NK-92 treated with Interleukin-12 subunit alpha and Interleukin-12 subunit beta, amount 100 ng/mL, for 24 hours (cell line): ENCODE results near the gene QSOX2.

Source experiments
- DNase-seq: peaks from one replicate; lab custom pipeline; 2025; lab: John Stamatoyannopoulos, UW

The QSOX2 gene

DNA sequence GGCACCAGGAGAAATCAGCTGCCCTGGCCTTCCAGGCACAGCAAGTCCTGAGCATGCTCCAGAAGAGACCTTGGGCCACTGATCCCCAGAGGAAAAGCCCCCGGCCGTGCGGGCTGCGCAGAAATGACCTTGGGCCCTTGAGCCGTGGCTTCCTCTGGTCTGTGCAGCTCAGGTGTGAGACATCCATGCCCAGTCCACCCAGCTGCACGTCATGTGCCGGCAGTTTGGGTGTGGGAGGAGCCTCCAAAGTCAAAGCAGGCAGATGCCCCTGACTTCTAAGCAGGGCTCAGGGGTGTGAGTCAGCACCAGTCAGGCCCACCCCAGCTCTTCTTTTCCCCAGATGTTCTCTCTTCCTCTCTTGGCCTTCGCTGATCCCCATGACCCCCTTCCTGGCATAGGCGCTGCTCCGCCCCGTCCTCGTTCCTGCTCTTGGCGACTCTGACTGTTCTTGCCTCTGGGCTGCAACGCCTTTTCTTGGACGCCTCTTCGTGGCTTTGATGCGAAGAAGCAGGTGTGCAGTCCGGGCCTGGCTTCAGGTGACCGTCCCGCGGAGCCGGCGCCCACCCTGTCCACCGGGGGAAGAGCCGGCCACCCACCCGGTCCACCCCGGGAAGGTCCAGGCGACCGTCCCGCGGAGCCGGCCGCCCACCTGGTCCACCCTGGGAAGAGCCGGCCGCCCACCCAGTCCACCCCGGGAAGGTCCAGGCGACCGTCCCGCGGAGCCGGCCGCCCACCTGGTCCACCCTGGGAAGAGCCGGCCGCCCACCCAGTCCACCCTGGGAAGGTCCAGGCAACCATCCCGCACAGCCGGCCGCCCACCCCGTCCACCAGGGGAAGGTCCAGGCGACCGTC lies 5.9 kb upstream of the QSOX2 start:
- no peak for DNase-seq

GRCh38 chr9:136250676-136251075 lies 5.1 kb upstream of the QSOX2 start:
- no peak for DNase-seq

DNA sequence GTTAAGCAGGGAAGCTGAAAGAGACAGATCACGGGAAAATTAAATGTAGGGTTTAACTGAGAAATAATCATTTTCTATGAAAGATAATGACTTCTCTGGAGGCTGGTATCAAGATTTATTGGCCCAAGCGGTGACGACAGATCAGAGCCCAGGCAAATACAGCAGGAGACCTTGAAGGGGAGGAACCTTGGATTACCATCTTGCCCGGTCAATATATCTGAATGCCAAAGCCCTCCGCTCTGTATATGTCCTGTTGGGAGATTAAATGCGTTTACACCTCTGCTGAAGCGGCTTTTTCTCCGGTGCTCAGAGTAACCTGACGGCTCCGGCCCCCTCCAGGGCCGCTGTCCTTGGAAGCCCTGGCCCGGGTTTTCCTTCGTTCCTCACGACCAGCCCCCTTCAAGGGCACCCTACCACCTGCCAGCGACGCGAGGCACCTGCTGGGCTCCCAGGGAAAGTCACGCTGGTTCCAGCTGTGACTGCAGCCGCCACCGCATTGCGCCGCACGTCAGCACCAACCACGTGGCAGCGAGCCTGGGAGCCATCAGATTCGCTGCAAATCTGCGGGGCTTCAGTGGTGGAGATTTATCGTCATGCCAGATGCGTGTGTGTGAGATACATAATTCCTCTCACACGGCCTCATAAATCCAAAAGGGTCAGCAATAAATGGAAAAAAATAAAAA lies 4.4 kb upstream of the QSOX2 start:
- DNase-seq = no peak

DNA sequence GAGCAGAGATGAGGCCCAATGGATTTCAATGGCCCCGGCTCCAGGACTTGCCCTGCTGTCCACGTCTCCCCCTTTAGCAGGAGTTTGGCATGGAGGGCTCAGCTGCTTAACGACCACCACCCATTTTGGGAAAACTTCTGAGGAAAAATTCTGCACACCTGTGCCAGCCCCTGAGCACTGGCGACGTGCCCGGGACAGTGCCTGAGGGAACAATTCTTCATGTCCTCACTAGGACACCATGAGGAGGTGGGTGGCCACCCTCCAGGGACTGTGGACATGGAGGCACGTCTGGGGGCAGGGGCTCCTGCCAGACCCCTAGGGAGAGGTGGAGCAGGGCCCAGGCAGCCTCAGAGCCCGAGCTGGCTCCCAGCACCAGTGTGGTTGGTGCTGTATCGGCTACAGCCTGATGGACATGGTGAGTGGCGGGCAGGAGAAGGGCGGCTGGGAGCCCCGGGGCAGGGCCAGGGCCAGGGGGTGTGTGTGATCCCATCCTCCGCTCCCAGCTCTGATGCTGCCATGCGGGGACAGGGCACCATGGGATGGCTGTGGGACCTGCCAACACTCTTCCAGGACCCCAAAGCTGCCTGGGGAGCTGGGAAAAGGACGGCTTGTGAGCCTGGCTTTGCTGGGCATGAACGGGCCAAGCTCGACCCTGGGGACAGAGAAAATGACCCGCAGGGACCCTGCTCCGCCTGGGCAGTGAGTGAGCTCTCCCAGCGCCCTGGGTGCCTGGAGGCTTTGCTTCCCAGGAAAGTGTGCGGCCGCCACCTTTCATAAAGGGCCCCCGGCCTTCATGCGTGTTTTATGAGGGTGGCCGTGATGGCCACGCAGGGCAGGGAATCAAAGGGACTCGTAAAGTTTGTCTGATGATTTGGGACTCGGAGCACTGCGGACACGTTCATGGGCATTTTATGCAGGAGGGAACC lies 3.6 kb upstream of the QSOX2 start:
- DNase-seq = no peak

DNA sequence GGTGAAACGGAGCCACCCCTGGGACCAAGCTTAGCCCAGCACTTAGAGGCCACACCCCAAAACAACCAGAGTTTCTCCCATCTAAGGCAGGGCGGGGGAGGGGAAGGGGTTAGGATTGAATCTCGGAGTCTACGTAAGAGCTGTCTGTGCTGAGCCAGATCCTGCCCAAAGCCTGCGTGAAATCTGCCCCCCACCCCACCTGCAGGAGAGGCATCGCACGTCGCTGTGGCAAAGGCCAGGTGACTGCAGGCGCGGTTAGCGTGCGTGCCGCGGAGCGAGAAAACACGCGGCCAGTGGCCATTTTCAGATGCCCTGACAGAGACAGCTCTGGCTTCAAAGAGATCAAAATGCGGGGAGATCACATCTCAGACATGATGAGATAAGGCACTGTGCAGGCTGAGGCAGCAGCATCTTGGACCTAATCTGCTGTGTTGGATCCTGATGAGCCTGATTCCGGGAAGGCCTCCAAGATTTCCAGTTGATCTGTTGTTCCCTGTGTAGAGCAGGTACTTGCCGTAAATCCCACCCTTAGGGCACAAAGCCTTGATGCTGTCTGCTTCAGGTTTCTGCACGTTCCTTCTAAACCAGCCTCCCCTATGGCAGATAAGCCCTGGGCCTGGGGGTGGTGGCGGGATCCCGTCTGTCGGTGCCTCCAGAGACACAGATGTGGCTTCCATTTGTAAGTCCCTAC lies 2.5 kb upstream of the QSOX2 start:
- no peak for DNase-seq

DNA sequence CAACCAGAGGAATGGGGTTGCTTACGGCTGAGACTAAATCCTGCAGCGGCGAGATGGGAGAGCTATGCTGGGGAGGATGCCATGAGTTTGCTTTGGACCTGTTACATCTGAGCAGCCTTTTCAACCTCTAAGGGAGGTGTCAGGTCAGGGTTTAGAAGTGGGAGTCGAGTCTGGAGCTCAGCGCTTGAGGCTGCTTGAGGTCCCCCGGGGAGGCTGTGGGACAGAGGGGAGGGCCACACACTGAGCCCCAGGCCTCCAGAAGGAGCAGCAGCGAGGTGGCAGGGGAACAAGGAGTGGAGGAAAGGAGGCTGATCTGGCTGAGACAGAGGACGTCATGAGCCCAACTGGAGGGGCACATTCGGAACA lies 1.9 kb upstream of the QSOX2 start:
- DNase-seq = no peak

DNA sequence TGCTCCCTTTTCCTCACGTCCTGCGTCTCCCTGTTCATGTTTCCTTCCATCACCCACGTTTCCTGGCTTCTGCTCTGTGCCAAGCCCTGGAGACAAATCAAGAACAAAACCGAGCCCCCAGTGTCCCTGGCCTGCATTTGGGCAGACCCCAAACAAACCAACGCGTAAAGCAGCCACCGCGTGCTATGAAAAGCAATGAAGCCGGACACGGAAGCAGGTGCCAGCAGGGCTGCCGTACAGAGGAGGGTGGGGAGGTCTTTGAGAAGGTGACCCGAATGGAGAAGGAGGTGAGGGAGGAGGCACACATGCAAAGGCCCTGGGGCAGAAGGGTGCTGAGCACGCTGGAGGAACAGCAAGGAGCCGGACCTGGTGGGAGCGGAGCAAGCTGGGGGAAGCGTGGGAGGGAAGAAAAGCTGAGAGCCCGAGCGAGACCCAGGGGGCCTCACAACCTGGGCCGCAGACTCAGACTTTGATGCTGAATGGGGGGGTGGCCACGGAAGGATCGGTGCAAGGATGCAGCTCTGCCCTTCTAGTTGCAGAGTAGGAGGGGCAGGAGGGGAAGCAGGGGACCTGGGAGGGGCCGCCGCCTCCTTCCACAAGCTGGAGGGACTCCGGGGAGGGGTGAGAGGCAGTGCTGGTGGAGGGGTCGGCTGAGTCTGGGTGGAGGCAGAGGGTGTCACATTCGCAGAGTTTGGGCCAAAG lies 1.4 kb upstream of the QSOX2 start:
- no peak for DNase-seq

GRCh38 chr9:136244969-136245218 lies 718 bp downstream of the QSOX2 start:
- DNase-seq = no peak

- DNase-seq = no peak
These were observed 1.3 kb downstream of the QSOX2 start for GRCh38 chr9:136244122-136244968.

- no peak for DNase-seq
These were observed 2.0 kb downstream of the QSOX2 start for GRCh38 chr9:136243631-136244030.

GRCh38 chr9:136242918-136243525 lies 2.6 kb downstream of the QSOX2 start:
- no peak for DNase-seq

- no peak for DNase-seq
These were observed 3.4 kb downstream of the QSOX2 start for GRCh38 chr9:136242248-136242647.

- DNase-seq = no peak
These were observed 4.1 kb downstream of the QSOX2 start for GRCh38 chr9:136241542-136241941.

GRCh38 chr9:136240941-136241340 lies 4.7 kb downstream of the QSOX2 start:
- no peak for DNase-seq

DNA sequence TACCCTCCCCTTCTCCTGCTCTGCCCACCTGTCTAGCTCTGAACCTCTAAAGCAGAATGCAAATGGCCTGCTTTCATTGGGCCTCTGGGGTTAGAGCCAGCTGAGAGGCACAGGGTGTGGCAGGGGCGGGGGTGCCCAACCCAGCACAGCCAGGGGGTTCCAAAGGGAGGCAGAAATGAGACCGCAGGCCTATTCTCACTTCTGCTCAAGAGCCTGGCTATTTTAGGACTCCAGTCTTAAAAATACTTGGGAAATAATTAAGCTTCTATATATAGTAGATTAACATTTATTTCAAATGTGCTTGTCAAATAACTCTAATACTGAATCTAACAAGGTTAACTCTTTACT lies 5.7 kb downstream of the QSOX2 start:
- DNase-seq = no peak

- no peak for DNase-seq
These were observed 6.3 kb downstream of the QSOX2 start for GRCh38 chr9:136239135-136239982.

DNA sequence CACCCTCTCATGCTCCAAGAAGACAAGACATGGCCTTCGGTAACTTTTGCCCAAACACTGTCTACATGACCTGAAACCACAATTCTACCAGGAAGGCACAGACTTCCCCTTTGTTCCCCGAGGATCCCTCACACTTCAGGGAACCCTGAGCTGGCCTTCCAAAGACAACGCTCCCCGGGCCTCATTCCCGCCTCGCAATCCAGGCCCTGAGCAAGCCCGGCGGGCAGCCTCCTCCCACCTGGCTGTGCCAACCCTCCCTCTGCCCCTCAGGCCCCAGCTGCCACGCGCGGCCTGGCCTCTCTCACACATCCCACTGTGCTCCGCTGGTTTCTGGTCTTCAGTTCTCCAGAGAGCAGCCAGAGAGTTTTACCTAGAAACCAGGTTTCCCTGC lies 7.3 kb downstream of the QSOX2 start:
- DNase-seq = no peak

GRCh38 chr9:136237486-136238341 lies 7.9 kb downstream of the QSOX2 start:
- no peak for DNase-seq
